Rectal smooth muscle tissue (tissue), 1 donor: Measurements from ENCODE around the gene HDX.
"Not testable (repeated sequence)": the region's sequence is repeated elsewhere in the genome, so short reads cannot be mapped to it uniquely, and the experiment has no call there.

Experiments used
- H3K27ac ChIP-seq: one replicate; pipeline ENCODE4 v1.7.0; 2013; ENCODE audit warnings: low read depth, low read length, inconsistent platforms
- H3K27me3 ChIP-seq: one replicate; pipeline ENCODE4 v1.7.0; 2013; ENCODE audit warnings: low read length; ENCODE audit not compliant: control insufficient read depth, insufficient read depth
- H3K36me3 ChIP-seq: one replicate; pipeline ENCODE4 v1.7.0; 2013; ENCODE audit warnings: low read length; ENCODE audit not compliant: control insufficient read depth, insufficient read depth
- H3K4me1 ChIP-seq: one replicate; pipeline ENCODE4 v1.7.0; 2013; ENCODE audit warnings: low read length; ENCODE audit not compliant: control insufficient read depth, insufficient read depth
- H3K4me3 ChIP-seq: one replicate; pipeline ENCODE4 v1.7.0; 2013; ENCODE audit warnings: low read length
- H3K9ac ChIP-seq: one replicate; pipeline ENCODE4 v1.7.0; 2013; ENCODE audit warnings: low read length

The HDX gene

DNA sequence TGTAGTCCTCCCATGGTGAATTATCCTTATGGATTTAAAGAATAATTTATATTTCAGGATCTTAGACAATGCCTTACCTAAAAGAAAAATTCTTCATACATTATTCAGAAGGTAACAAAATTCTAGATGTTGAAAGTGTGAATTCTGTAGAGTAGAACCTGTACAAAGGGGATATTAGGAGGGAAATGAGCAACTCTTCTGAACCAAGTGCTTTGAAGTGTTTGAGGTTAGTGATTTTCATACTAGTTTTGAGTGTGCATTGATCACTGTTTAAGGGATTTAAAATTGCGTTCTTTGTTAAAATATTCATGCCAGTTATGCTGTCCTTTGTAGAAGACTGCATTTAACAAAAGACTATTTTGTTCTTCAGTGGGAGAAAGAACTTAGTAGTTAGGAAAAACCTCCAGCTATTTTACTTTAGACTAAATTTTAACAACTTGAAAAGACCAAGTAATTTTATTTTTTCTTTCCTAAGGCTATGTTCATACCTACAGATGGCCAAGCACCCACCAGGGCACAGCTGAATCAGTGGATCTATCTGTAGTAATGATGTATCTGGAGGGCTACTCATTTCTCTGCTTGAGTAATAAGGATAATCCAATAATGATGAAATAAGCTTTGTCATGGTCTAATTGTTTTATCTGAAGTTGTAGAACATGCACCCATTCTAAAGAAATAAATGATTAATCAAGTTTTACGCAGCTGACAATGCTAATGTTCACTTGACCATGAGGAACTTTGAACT is 180.0 kb downstream of the HDX start:
- Histone ChIP-seq H3K9ac (no peak overlapping the region), H3K27me3 (no peaks in the 10 kb centered on the region), H3K36me3 (no peaks in the 10 kb centered on the region), H3K4me3 (no peak overlapping the region), H3K4me1 (no peaks in the 10 kb centered on the region), H3K27ac (no peak overlapping the region)

DNA sequence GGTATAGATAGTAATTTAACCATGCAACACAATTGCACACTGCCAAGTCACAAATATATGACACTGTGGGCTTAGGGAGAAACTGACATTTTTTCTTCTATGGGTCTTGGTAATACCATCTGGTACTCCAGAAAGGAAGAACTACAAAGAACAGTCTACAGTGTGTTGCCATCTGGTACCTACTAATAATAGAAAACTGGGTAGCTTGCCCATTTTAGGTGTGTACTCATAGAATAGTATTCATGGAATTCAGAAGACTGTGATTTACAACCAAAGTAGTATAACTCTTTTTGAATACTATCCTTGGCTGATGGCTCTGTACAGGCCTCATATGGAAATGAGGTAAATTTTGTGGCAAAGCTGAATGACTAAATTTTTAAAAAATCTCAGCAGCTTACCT is 181.6 kb downstream of the HDX start:
- no peak overlapping the region for H3K9ac ChIP-seq
- H3K27me3 ChIP-seq: no peaks in the 10 kb centered on the region
- no peaks in the 10 kb centered on the region for H3K36me3 ChIP-seq
- H3K27ac ChIP-seq: no peak overlapping the region
- H3K4me3 ChIP-seq: no peak overlapping the region
- no peaks in the 10 kb centered on the region for H3K4me1 ChIP-seq

DNA sequence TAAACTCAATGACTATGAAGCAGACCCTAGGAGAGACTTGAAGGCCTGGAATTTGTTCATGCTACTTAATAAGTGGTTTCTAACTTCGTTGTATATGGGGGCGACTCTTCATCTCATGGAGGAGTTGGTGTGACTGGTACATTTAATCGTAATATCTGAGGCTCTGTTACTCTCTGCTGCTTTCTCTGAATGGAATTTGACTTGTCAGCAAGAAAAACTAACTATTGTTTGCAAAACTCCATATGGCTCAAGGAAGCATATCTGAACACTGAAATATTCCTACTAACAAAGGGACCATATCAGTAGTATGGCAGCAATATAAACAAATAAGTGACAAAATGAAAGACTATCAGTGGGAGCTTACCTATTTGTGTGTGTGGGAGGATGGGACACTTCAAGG is 182.2 kb downstream of the HDX start:
- H3K4me1 ChIP-seq: no peaks in the 10 kb centered on the region
- H3K36me3 ChIP-seq: no peaks in the 10 kb centered on the region
- no peak overlapping the region for H3K9ac ChIP-seq
- H3K27me3 ChIP-seq: no peaks in the 10 kb centered on the region
- no peak overlapping the region for H3K4me3 ChIP-seq
- no peak overlapping the region for H3K27ac ChIP-seq

DNA sequence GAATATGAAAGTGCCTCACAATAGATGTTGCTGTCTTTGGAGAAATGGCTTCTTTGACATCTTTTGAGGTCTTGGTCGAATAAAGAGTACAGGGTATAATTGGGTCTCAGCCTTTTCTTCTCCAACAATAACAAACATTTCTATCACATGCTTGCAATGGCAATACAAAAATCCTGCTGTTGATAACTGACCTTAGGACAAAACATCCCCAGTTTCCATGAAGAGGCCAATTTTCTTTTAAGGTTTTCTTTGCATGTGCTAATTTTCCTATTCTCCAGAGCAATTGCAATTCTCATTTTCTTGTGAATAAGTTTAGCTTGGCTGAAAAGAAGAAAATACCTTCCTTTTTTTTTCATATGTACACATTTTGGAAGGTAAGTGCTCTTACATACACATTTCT is 183.6 kb downstream of the HDX start:
- no peak overlapping the region for H3K9ac ChIP-seq
- H3K36me3 ChIP-seq: no peaks in the 10 kb centered on the region
- no peak overlapping the region for H3K4me3 ChIP-seq
- H3K27me3 ChIP-seq: no peaks in the 10 kb centered on the region
- H3K4me1 ChIP-seq: no peaks in the 10 kb centered on the region
- no peak overlapping the region for H3K27ac ChIP-seq

DNA sequence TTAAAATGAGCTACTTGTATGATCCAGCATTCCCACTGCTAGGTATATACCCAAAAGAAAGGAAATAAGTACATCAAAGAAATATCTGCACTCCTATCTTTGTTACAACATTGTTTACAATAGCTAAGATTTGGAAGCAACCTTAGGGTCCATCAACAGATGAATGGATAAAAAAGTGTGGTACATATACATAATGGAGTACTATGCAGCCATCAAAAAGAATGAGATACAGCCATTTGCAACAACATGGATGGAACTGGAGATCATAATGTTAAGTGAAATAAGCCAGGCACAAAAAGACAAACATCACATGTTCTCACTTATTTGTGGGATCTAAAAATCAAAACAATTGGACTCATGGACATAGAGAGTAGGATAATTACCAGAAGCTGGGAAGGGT is 186.3 kb downstream of the HDX start:
- not testable (repeated sequence) for H3K9ac ChIP-seq, H3K27ac ChIP-seq, H3K4me3 ChIP-seq, H3K27me3 ChIP-seq, H3K36me3 ChIP-seq, H3K4me1 ChIP-seq
